Measurements from ENCODE around the gene C10orf95.

Gene C10orf95

DNA sequence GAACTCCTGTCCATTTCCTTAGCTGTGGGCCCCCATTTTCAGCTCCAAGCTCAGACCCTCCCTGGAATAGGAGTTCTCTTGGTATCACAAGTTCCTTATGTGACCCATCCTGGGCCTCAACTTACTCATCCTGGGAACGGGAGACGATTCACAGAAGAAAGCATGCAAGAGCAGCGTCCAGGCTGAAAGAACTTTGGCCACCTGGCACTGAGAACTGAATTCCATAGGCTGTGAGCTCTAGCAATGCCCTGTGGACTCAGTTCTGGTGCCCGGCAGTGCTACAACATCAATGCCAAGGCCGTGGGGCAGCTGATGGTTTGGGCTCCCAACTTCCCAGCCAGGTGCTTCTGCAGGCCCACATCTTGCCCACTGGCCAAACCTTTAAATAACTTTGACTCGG lies 15.0 kb downstream of the C10orf95 start:
- Histone ChIP-seq H3K9me3 (ENCODE audit: control extremely low read depth in 1 of 5, control insufficient read depth in 4 of 5, insufficient read depth in 2 of 5, low read depth in 1 of 5, low read length in 4 of 5) (no peaks in the 10 kb centered on the region), H3K4me1 (ENCODE audit: control extremely low read depth in 1 of 4, control insufficient read depth in 4 of 4, insufficient read depth in 4 of 4, low read length in 3 of 4) (peaks cover 13 to 62% (median 58%) of the 10 kb centered on the region in 4 experiments), H3K27me3 (replicated peaks in 2 of 5; ENCODE audit: control insufficient read depth in 4 of 5, insufficient read depth in 5 of 5, low read length in 4 of 5) (no peaks in the 10 kb centered on the region), H3K4me3 (ENCODE audit: control insufficient read depth in 1 of 7, extremely low read depth in 1 of 7, insufficient read depth in 4 of 7, low read depth in 2 of 7, low read length in 6 of 7) (peak overlapping the region in 6 of 7 experiments; percentile 69 to 91 (median 74)), H3K36me3 (ENCODE audit: control insufficient read depth in 4 of 4, insufficient read depth in 4 of 4, low read length in 3 of 4) (peaks cover 0 to 7% (median 0%) of the 10 kb centered on the region in 4 experiments), H3K27ac (ENCODE audit: insufficient read depth in 1 of 2, low read depth in 1 of 2, low read length in 2 of 2, poor library complexity in 1 of 2, severe bottlenecking in 2 of 2) (peak overlapping the region; percentile 47 to 85)
- POLR2A ChIA-PET = interaction anchor here (0.6 to 1.1 kb wide), 3 partner anchors 11 to 13 kb away, joined by 3 to 4 read pairs (median 4); no protein-coding TSS in a partner anchor
- whole genome bisulfite sequencing (ENCODE audit: insufficient coverage) = 52% methylated on average over 6 of the region's 6 CpGs
- no peak for DNase-seq
- CTCF ChIA-PET = interaction anchor here (0.8 to 8.3 kb wide), 7 partner anchors 13 to 54 kb away, joined by 3 to 71 read pairs (median 3); partner anchors contain the start of genes C10orf95 and FBXL15

- CTCF ChIA-PET = interaction anchor here (1.0 to 8.3 kb wide), 6 partner anchors 12 to 53 kb away, joined by 3 to 71 read pairs (median 3); partner anchors contain the start of genes C10orf95 and FBXL15
- peak overlapping the region; percentile 47 to 85 for H3K27ac ChIP-seq (ENCODE audit: insufficient read depth in 1 of 2, low read depth in 1 of 2, low read length in 2 of 2, poor library complexity in 1 of 2, severe bottlenecking in 2 of 2)
- peaks cover 14 to 63% (median 59%) of the 10 kb centered on the region in 4 experiments for H3K4me1 ChIP-seq (ENCODE audit: control extremely low read depth in 1 of 4, control insufficient read depth in 4 of 4, insufficient read depth in 4 of 4, low read length in 3 of 4)
- DNase-seq = peak in 2 of 3 donors; percentile 66 to 70
- WGBS (ENCODE audit: insufficient coverage) = 0% methylated on average over 4 of the region's 14 CpGs
- H3K36me3 ChIP-seq (ENCODE audit: control insufficient read depth in 4 of 4, insufficient read depth in 4 of 4, low read length in 3 of 4) = peaks cover 0 to 9% (median 0%) of the 10 kb centered on the region in 4 experiments
- no peaks in the 10 kb centered on the region for H3K27me3 ChIP-seq (replicated peaks in 2 of 5; ENCODE audit: control insufficient read depth in 4 of 5, insufficient read depth in 5 of 5, low read length in 4 of 5)
- H3K4me3 ChIP-seq (ENCODE audit: control insufficient read depth in 1 of 7, extremely low read depth in 1 of 7, insufficient read depth in 4 of 7, low read depth in 2 of 7, low read length in 6 of 7) = peak overlapping the region; percentile 42 to 91 (median 70)
- no peaks in the 10 kb centered on the region for H3K9me3 ChIP-seq (ENCODE audit: control extremely low read depth in 1 of 5, control insufficient read depth in 4 of 5, insufficient read depth in 2 of 5, low read depth in 1 of 5, low read length in 4 of 5)
- POLR2A ChIA-PET = interaction anchor here (0.6 to 1.1 kb wide), 2 partner anchors 14 to 15 kb away, joined by 3 to 4 read pairs; no protein-coding TSS in a partner anchor
Observed at GRCh38 chr10:102435529-102436233, 15.7 kb downstream of the C10orf95 start.

DNA sequence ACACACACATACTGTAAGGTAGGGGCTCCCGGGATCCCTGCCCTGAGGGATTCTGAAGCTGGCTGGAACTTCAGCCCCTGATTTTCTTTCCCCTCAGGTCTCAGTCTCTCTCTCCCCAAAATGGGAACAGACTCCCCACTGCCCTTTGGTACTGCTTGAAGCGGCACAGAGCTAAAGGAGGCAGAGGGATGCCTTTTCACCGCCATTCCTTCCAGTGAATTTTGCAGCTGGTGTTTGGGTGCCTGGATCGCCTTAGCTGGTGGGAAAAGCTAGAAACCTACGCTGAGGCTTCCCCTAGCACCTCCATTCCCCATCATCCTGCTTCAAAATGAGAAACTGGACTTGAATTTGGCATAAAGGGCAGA lies 16.2 kb downstream of the C10orf95 start:
- Histone ChIP-seq H3K4me3 (ENCODE audit: control insufficient read depth in 1 of 7, extremely low read depth in 1 of 7, insufficient read depth in 4 of 7, low read depth in 2 of 7, low read length in 6 of 7) (peak overlapping the region in 6 of 7 experiments; percentile 58 to 91 (median 68)), H3K27ac (ENCODE audit: insufficient read depth in 1 of 2, low read depth in 1 of 2, low read length in 2 of 2, poor library complexity in 1 of 2, severe bottlenecking in 2 of 2) (peak overlapping the region; percentile 40 to 85), H3K4me1 (ENCODE audit: control extremely low read depth in 1 of 4, control insufficient read depth in 4 of 4, insufficient read depth in 4 of 4, low read length in 3 of 4) (peaks cover 14 to 63% (median 59%) of the 10 kb centered on the region in 4 experiments), H3K9me3 (ENCODE audit: control extremely low read depth in 1 of 5, control insufficient read depth in 4 of 5, insufficient read depth in 2 of 5, low read depth in 1 of 5, low read length in 4 of 5) (no peaks in the 10 kb centered on the region), H3K36me3 (ENCODE audit: control insufficient read depth in 4 of 4, insufficient read depth in 4 of 4, low read length in 3 of 4) (peaks cover 0 to 10% (median 0%) of the 10 kb centered on the region in 4 experiments), H3K27me3 (replicated peaks in 2 of 5; ENCODE audit: control insufficient read depth in 4 of 5, insufficient read depth in 5 of 5, low read length in 4 of 5) (no peaks in the 10 kb centered on the region)
- 30% methylated on average over 3 of the region's 5 CpGs for WGBS (ENCODE audit: insufficient coverage)
- POLR2A ChIA-PET = interaction anchor here (0.6 kb wide), 1 partner anchor 15 kb away, joined by 3 read pairs; no protein-coding TSS in a partner anchor
- DNase-seq = no peak
- CTCF ChIA-PET = interaction anchor here (1.0 to 8.3 kb wide), 7 partner anchors 11 to 53 kb away, joined by 3 to 71 read pairs (median 3); partner anchors contain the start of genes C10orf95 and FBXL15

DNA sequence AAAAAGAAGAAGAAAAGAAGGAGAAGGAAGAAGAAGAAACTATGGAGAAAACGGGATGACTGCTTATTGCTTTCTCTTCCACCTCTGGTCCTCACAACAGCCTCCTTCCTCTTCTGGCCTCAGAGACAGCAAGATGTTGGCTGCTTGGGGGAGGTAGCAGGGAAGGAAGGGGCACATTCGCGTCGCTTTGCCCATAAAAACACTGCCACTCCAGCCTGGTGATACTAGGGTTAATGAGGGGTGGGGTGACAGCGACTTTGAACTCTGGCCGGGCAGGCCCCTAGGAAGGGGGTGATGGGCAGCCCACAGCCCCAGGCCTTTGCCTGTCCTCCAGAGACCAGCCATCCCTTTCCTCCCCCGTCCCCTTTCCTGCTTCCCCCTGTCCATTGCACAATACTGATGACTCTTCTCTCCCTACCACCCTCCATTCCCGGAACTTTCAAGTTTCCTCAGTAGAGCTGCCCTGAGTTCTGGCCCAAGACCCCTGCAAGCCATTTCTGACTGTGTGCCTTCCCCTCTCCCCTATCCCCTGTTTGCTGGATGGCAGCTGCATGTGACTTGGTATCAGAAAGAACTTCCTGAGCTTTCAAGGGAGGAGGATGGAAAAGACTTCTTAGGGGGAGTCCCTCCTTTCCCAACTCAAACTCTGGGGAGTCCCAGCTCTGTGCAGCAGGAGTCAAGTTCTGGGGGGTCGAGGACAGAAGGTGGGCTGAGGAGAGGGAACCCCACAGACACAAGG lies 16.8 kb downstream of the C10orf95 start:
- ChIA-PET POLR2A (no interaction called here), CTCF (interaction anchor here (1.0 to 8.3 kb wide), 8 partner anchors 11 to 44 kb away, joined by 3 to 71 read pairs (median 4); partner anchors contain the start of genes C10orf95 and FBXL15)
- DNase-seq = peak in 2 of 3 donors; percentile 38 to 52
- 23% methylated on average over 3 of the region's 9 CpGs for WGBS (ENCODE audit: insufficient coverage)
- Histone ChIP-seq H3K4me1 (ENCODE audit: control extremely low read depth in 1 of 4, control insufficient read depth in 4 of 4, insufficient read depth in 4 of 4, low read length in 3 of 4) (peaks cover 14 to 63% (median 59%) of the 10 kb centered on the region in 4 experiments), H3K4me3 (ENCODE audit: control insufficient read depth in 1 of 7, extremely low read depth in 1 of 7, insufficient read depth in 4 of 7, low read depth in 2 of 7, low read length in 6 of 7) (peak overlapping the region in 6 of 7 experiments; percentile 58 to 91 (median 68)), H3K36me3 (ENCODE audit: control insufficient read depth in 4 of 4, insufficient read depth in 4 of 4, low read length in 3 of 4) (peaks cover 0 to 10% (median 0%) of the 10 kb centered on the region in 4 experiments), H3K9me3 (ENCODE audit: control extremely low read depth in 1 of 5, control insufficient read depth in 4 of 5, insufficient read depth in 2 of 5, low read depth in 1 of 5, low read length in 4 of 5) (no peaks in the 10 kb centered on the region), H3K27ac (ENCODE audit: insufficient read depth in 1 of 2, low read depth in 1 of 2, low read length in 2 of 2, poor library complexity in 1 of 2, severe bottlenecking in 2 of 2) (peak overlapping the region in 1 of 2 experiments; percentile 85), H3K27me3 (replicated peaks in 2 of 5; ENCODE audit: control insufficient read depth in 4 of 5, insufficient read depth in 5 of 5, low read length in 4 of 5) (no peaks in the 10 kb centered on the region)

- POLR2A ChIA-PET = interaction anchor here (0.6 to 1.2 kb wide), 2 partner anchors 16 to 60 kb away, joined by 3 to 4 read pairs; no protein-coding TSS in a partner anchor
- 16% methylated on average over 4 of the region's 5 CpGs for WGBS (ENCODE audit: insufficient coverage)
- no peaks in the 10 kb centered on the region for H3K9me3 ChIP-seq (ENCODE audit: control extremely low read depth in 1 of 5, control insufficient read depth in 4 of 5, insufficient read depth in 2 of 5, low read depth in 1 of 5, low read length in 4 of 5)
- H3K27me3 ChIP-seq (replicated peaks in 2 of 5; ENCODE audit: control insufficient read depth in 4 of 5, insufficient read depth in 5 of 5, low read length in 4 of 5) = no peaks in the 10 kb centered on the region
- peak in 2 of 3 donors; percentile 79 to 84 for DNase-seq
- H3K4me3 ChIP-seq (ENCODE audit: control insufficient read depth in 1 of 7, extremely low read depth in 1 of 7, insufficient read depth in 4 of 7, low read depth in 2 of 7, low read length in 6 of 7) = peak overlapping the region in 5 of 7 experiments; percentile 3 to 98 (median 64)
- peaks cover 14 to 62% (median 59%) of the 10 kb centered on the region in 4 experiments for H3K4me1 ChIP-seq (ENCODE audit: control extremely low read depth in 1 of 4, control insufficient read depth in 4 of 4, insufficient read depth in 4 of 4, low read length in 3 of 4)
- H3K36me3 ChIP-seq (ENCODE audit: control insufficient read depth in 4 of 4, insufficient read depth in 4 of 4, low read length in 3 of 4) = peaks cover 0 to 10% (median 0%) of the 10 kb centered on the region in 4 experiments
- peak overlapping the region in 1 of 2 experiments; percentile 85 for H3K27ac ChIP-seq (ENCODE audit: insufficient read depth in 1 of 2, low read depth in 1 of 2, low read length in 2 of 2, poor library complexity in 1 of 2, severe bottlenecking in 2 of 2)
- CTCF ChIA-PET = interaction anchor here (1.0 to 8.3 kb wide), 5 partner anchors 10 to 34 kb away, joined by 4 to 71 read pairs (median 6); partner anchors contain the start of genes C10orf95 and FBXL15
Observed at GRCh38 chr10:102433619-102434046, 17.7 kb downstream of the C10orf95 start.

DNA sequence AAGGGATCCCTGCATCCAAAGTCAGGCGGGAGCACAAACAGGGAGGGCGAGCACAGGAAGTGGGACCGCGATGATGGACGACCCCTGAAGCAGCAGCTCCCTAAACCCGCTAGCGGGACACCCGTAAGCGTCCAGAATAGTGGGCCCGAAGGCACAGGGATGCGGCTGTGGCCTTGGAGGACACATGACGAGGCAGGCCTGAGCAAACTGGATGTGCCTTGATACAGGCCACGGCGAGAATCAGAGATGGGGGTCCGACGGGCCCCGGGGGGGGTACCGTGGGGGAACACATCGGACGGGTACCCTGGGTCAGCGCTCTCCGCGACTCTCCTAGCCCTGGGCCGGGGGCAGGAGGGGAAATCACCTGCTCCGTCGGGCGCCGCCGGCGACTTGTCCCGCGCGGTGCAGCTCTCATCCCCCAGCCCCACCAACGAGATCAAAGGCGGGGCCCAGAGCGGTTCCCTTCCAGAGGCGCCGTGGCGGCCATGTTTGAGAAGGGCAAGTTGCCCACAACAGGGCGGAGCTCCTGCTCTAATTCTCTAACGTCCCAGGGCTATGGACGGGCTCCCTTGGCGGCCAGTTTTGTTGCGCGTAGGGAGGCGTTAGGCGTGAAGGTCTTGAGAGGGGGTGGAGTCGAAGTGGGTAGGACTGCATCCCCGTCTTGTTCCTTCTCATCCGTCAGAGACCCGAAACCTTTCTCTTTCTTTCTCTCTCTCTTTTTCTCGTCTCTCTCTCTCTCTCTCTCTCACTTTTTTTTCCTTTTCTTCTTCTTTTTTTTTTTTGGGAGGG lies 19.0 kb downstream of the C10orf95 start, which contains the start of gene CUEDC2:
TSS of gene CUEDC2 (minus strand) at position 413 of the 789 bp plus-strand sequence. CDS start 7,386 bp downstream, outside the sequence.
- under 1% methylated on average over 28 of the region's 52 CpGs for WGBS (ENCODE audit: insufficient coverage)
- Histone ChIP-seq H3K27me3 (replicated peaks in 2 of 5; ENCODE audit: control insufficient read depth in 4 of 5, insufficient read depth in 5 of 5, low read length in 4 of 5) (no peaks in the 10 kb centered on the region), H3K9me3 (ENCODE audit: control extremely low read depth in 1 of 5, control insufficient read depth in 4 of 5, insufficient read depth in 2 of 5, low read depth in 1 of 5, low read length in 4 of 5) (no peaks in the 10 kb centered on the region), H3K4me3 (ENCODE audit: control insufficient read depth in 1 of 7, extremely low read depth in 1 of 7, insufficient read depth in 4 of 7, low read depth in 2 of 7, low read length in 6 of 7) (peak within 1 kb of the TSS; percentile 56 to 98 (median 83)), H3K36me3 (ENCODE audit: control insufficient read depth in 4 of 4, insufficient read depth in 4 of 4, low read length in 3 of 4) (peaks cover 0 to 3% (median 2%) of the 10 kb centered on the region in 4 experiments), H3K27ac (ENCODE audit: insufficient read depth in 1 of 2, low read depth in 1 of 2, low read length in 2 of 2, poor library complexity in 1 of 2, severe bottlenecking in 2 of 2) (peak within 1 kb of the TSS; percentile 64 to 84), H3K4me1 (ENCODE audit: control extremely low read depth in 1 of 4, control insufficient read depth in 4 of 4, insufficient read depth in 4 of 4, low read length in 3 of 4) (peaks cover 14 to 49% (median 48%) of the 10 kb centered on the region in 4 experiments)
- DNase-seq = peak; percentile 96 to 98 (median 98)
- ChIA-PET POLR2A (interaction anchor here (0.6 to 1.7 kb wide), 4 partner anchors 10 to 156 kb away, joined by 3 to 9 read pairs (median 4); partner anchors contain the start of genes FBXL15 and NFKB2), CTCF (interaction anchor here (0.7 to 8.3 kb wide), 8 partner anchors 8 to 213 kb away, joined by 3 to 71 read pairs (median 5); partner anchors contain the start of gene FBXL15)

Measured in common myeloid progenitor, CD34-positive (primary cell).